Astrocyte of the cerebellum (primary cell): ENCODE results near the gene FLII.
A peak's percentile ranks its signal among the peaks of the same experiment; 100 is the strongest.

ENCODE experiments used
- DNase-seq: peaks from one replicate; pipeline ENCODE4 v3.0.0-alpha.2; 2011; ENCODE audit warnings: low read depth
- H3K4me3 ChIP-seq: 2 replicates; pipeline ENCODE4 v1.5.1; 2011; ENCODE audit warnings: mild to moderate bottlenecking, low read depth, low read length, moderate library complexity
- in situ Hi-C: cut with HindIII; loops from 2 replicates; pipeline ENCODE4 v1.10.0; 2017; ENCODE audit warnings: low sequenced_read_pairs
- TF ChIP-seq, protein P1 (sequence below): IDR thresholded peaks from 2 replicates; pipeline ENCODE4 v1.5.1; 2012; ENCODE audit warnings: low read length, low read depth, moderate library complexity, mild to moderate bottlenecking; ENCODE audit errors: missing control alignments

FLII gene

DNA sequence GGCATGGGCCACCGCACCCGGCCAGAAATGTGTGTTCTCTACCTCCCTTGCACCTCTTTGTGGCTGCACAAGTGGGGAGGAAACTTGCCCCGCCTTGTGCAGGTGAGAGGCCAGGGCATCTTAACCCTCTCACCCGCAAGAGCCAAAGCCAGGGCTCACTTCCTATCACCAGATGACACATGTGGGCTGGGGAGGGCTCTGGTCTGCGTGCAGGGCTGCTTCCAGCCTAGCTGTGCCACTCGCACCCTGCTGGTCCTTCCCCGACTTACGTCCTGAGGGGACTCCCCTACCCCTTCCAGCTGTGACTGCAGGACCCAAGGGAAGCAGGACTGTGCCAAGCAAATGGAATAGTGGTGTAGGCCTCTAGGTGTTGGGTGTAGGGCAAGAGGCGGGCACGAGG, 8.8 kb upstream of the FLII start:
- H3K4me3 ChIP-seq, result no peak overlapping the region
- in situ Hi-C loops, result no loop called here
- TF ChIP-seq, protein P1, sequence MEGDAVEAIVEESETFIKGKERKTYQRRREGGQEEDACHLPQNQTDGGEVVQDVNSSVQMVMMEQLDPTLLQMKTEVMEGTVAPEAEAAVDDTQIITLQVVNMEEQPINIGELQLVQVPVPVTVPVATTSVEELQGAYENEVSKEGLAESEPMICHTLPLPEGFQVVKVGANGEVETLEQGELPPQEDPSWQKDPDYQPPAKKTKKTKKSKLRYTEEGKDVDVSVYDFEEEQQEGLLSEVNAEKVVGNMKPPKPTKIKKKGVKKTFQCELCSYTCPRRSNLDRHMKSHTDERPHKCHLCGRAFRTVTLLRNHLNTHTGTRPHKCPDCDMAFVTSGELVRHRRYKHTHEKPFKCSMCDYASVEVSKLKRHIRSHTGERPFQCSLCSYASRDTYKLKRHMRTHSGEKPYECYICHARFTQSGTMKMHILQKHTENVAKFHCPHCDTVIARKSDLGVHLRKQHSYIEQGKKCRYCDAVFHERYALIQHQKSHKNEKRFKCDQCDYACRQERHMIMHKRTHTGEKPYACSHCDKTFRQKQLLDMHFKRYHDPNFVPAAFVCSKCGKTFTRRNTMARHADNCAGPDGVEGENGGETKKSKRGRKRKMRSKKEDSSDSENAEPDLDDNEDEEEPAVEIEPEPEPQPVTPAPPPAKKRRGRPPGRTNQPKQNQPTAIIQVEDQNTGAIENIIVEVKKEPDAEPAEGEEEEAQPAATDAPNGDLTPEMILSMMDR, result no peak
- DNase-seq, result no peak

DNA sequence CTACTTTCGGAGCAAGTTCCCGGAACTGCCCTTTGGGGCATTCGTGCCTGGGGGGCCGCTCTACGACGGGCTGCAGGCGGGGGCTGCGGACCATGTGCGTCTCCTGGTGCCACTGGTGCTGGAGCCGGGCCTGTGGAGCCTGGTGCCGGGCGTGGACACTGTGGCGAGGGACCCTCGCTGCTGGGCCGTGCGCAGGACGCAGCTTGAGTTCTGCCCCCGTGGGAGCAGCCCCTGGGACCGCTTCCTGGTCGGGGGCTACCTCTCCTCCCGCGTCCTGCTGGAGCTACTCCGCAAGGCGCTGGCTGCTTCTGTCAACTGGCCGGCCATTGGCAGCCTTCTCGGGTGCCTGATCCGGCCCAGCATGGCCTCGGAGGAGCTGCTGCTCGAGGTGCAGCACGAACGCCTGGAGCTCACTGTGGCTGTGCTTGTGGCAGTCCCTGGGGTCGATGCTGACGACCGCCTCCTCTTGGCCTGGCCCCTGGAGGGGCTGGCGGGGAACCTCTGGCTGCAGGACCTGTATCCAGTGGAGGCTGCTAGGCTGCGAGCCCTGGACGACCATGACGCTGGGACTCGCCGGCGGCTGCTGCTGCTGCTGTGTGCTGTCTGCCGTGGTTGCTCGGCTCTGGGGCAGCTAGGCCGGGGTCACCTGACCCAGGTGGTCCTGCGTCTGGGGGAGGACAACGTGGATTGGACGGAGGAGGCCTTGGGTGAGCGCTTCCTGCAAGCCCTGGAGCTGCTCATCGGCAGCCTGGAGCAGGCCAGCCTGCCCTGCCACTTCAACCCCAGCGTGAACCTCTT, 5.5 kb upstream of the FLII start:
- TF ChIP-seq, protein P1, result no peak
- no peak overlapping the region for H3K4me3 ChIP-seq
- in situ Hi-C loops, result no loop called here
- no peak for DNase-seq

DNA sequence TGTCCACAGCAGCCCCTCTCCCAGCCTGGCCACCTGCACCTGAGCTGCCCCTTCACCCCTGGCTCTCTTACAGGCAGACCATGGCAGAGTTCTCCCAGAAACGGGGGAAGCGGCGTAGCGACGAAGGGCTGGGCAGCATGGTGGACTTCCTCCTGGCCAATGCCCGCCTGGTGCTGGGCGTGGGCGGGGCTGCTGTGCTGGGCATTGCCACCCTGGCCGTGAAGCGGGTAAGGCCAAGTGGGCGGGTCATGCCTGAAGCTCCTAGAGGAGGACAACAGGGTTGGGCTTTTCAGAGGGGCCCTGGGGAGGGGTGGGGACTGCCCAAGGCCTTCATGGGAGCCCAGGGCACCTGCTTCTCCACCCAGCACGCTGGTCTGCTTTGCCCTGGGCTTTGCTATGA, 4.1 kb upstream of the FLII start:
- DNase-seq, result no peak
- TF ChIP-seq, protein P1, result no peak
- in situ Hi-C loops, result no loop called here
- H3K4me3 ChIP-seq, result no peak overlapping the region

DNA sequence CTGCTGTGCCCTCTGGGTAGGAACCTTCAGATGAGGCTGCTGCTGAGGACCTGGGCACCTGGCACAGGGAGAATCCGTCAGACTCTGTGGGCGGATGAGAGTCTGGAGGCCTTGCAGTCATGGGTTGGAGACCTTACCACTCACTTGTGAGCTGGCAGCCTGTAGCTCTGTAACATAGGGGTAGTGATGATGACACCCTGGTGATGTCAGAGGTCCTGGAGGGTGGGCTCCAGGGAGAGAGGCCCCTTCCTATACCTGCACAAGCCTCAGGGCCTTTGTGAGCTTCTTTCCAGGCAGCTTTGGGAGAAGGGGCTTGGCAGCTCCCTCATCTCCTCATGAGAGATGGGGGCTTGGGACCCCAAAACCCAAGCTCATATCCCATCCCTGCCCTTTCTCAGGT, 3.6 kb upstream of the FLII start:
- TF ChIP-seq, protein P1, result no peak
- in situ Hi-C loops, result no loop called here
- no peak overlapping the region for H3K4me3 ChIP-seq
- no peak for DNase-seq

DNA sequence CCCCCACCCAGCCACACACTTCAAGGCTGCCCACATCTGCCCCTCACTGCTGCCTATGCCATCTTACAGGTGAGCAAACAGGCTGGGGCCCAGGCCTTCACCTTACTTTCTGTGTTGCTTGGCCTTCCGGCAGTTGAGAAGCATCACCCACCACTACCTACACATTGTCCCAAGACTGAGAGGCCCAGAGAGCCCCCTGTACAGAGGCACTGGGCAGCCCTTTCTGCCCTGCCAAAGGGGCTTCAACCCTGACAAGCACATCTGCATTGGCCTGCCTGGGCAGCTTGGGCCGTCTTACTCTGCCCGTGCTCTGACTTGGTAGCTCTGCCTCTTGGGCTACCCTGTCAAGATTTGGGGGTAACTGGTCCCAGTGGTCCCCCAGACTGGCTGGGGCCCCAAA, 3.1 kb upstream of the FLII start:
- no peak for DNase-seq
- peak overlapping the region; percentile 74 for H3K4me3 ChIP-seq
- in situ Hi-C loops, result no loop called here
- TF ChIP-seq, protein P1, result no peak

DNA sequence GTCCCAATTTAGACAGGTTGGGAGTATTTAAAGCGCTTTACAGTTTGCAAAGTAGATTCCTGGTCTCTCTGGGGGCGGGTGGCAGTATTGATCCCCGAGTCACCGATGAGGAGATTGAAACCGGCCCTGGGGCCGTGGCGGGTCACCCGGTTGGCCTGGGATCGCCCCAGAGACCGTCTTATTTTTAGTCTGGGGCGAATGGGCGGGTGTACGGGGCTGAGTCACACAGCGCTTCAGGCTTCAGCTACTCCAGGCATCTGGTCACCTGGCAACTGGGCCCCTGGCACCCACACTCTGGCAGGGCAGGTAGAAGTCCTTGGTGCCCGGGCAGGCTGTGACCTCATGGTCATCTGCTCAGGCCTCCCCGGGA, 2.6 kb upstream of the FLII start:
- no peak for DNase-seq
- TF ChIP-seq, protein P1, result no peak
- in situ Hi-C loops, result no loop called here
- peak overlapping the region; percentile 74 for H3K4me3 ChIP-seq
